Activated CD8-positive, alpha-beta memory T cell treated with anti-CD3 and anti-CD28 coated beads, Interleukin-2, amount 50 U/mL, for 24 hours (primary cell): ENCODE measurements around the gene OSCP1.
A peak's percentile ranks its signal among the peaks of the same experiment; 100 is the strongest.
"Not testable (repeated sequence)": the region's sequence is repeated elsewhere in the genome, so short reads cannot be mapped to it uniquely, and the experiment has no call there.

Source experiments
- DNase-seq: peaks from one replicate; pipeline ENCODE4 v3.0.0-alpha.2; 2020; ENCODE audit errors: extremely low read depth

Gene OSCP1, protein sequence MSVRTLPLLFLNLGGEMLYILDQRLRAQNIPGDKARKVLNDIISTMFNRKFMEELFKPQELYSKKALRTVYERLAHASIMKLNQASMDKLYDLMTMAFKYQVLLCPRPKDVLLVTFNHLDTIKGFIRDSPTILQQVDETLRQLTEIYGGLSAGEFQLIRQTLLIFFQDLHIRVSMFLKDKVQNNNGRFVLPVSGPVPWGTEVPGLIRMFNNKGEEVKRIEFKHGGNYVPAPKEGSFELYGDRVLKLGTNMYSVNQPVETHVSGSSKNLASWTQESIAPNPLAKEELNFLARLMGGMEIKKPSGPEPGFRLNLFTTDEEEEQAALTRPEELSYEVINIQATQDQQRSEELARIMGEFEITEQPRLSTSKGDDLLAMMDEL

DNA sequence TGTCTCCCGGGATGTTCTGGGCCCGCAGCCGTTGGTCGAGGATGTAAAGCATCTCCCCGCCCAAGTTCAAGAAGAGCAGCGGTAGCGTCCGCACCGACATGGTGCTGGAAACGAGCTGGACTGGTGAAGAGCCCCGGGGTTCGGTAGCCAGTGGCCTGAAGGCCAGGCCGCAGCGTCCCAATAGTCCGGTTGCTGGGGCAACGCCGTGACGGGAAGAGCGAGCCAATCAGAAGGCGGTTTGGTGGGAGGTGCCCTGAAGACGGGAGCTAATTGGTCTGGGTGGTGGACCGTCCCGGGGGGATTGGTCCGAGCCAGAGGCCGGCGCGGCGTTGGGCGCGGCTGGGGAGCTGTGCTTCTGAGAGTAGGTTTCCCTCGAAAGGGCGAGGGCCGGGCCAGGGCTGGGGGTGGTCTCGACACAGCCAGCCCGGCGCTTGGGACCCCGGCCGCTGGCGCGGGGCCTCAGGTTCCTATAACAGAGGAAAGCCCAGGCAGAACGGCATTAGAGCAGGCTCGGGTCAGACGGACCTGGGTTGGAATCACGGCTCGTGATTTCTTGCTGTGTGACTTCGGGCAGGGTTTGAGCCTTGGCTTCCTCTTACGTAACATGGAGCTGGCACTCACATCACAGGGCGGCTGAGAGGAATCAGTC, at the start of gene OSCP1:
Gene OSCP1 (minus strand): TSS at position 182 of the 649 bp plus-strand sequence. CDS start 82 bp downstream, at position 100.
- peak; percentile 58 for DNase-seq

DNA sequence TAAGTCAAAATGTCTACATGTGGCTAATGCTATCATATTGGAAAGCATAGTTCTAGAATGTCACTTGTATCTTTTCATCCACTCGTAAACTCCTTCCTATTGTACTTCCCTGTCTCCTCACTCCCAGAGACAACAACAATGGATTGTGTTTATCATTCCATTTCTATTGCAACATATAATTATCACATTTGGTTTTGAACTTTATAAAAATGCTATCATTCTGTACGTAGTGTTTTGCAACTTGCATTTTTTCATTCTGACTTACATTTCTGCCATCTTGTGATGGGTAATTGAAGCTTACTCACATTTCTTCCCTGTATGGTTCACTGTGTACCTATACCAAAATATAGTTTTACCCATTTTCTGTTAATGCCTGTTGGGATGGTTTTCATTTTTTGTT, 47.0 kb upstream of the OSCP1 start:
- DNase-seq, result no peak

DNA sequence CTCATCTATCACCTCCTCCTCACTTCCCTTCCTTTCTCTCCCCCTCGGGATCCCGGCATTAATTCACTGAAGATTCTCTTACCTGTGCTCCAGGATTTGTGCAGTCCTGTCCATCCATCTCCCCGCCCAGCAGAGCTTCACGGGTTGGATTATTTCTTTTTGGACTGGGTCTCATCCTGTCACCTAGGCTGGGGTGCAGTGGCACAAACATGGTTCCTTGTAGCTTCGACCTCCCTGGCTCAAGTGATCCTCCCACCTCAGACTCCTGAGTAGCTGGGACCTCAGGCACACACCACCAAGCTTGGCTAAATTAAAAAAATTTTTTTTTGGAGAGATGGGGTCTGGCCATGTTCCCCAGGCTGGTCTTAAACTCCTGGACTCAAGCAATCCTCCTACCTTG, 44.7 kb upstream of the OSCP1 start:
- DNase-seq, result no peak

DNA sequence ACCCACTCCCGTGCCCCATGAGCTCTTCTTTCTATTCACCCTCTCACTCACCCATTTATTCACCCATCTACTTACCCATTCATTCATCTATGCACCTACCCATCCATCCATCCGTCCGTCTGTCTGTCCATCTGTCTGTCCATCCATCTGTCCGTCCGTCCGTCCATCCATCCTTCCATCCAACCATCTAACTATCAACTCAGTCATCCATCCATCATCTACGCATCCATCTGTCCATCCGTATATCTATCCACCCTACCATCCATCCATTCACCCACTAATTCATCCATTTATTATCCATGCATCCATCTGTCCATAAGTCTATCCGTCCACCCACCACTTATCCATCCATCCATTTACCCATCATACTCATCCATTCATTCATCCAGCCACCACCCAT, 43.3 kb upstream of the OSCP1 start:
- DNase-seq, result no peak

DNA sequence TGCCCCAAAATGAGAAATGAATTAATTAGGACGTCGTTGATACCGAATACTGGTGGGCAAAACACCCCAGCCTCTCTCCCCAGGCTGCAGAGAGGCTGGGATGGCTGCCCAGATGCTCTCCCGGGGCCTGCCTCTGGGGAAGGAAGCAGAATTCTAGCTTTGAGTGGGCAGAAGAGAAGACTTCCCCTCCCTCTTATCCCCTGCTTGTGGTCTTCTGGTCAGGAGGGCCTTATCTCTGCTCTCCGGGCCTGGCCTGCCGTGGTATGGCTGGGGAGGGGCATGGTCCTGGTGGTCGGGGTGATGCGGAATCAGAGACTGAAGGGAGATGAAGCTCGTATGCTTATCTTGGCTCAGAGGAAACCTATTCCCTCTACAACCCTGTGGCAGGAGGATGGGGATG, 42.2 kb upstream of the OSCP1 start:
- no peak for DNase-seq

DNA sequence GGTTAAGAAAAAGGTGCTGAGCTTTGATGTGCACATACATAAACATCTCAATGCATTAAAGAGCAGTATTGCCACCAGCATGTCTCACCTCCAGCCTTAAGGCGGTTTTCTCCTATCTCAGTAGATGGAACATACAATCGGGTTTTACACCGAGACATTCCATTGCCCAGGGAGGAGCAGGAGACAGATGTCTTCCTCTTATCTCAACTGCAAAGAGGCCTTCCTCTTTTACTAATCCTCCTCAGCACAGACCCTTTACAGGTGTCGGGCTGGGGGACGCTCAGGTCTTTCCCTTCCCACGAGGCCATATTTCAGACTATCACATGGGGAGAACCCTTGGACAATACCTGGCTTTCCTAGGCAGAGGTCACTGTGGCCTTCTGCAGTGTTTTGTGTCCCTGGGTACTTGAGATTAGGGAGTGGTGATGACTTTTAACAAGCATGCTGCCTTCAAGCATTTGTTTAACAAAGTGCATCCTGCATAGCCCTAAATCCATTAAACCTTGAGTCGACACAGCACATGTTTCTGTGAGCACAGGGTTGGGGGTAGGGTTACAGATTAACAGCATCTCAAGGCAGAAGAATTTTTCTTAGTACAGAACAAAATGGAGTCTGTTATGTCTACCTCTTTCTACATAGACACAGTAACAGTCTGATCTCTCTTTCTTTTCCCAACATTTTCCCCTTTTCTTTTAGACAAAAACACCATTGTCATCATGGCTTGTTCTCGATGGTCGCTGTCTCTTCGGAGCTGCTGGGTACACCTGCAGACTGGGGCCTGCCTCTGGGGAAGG, 39.2 kb upstream of the OSCP1 start:
- not testable (repeated sequence) for DNase-seq

DNA sequence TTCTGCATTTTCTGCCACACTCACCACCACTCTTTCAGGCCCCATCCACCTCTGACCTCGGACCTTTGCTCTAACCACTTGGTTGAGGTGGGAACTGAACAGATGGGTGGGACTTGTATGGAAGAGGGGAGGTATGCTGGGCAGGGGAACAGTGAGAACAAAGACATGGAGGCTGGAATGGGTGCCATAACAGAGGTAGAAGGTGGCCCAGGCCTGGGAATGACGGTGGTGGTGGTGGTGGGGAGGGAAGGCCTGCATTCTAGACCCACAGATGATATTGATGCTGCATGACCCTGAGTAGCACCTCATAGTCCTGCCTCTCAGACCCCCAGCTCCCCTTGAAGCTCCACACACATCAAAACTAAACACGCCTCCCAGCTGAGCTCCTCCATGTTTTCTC, 37.7 kb upstream of the OSCP1 start:
- DNase-seq, result no peak

DNA sequence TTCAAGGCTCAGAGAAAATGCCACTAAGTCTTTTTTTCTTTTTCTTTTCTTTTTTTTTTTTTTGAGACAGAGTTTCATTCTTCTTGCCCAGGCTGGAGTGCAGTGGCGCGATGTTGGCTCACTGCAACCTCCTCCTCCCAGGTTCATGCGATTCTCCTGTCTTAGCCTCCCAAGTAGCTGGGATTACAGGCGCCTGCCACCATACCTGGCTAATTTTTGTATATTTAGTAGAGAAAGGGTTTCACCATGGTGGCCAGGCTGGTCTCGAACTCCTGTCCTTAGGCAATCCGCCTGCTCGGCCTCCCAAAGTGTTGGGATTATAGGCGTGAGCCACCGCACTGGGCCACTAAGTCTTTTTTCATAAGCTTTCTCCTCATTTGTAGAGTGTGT, 37.1 kb upstream of the OSCP1 start:
- not testable (repeated sequence) for DNase-seq

DNA sequence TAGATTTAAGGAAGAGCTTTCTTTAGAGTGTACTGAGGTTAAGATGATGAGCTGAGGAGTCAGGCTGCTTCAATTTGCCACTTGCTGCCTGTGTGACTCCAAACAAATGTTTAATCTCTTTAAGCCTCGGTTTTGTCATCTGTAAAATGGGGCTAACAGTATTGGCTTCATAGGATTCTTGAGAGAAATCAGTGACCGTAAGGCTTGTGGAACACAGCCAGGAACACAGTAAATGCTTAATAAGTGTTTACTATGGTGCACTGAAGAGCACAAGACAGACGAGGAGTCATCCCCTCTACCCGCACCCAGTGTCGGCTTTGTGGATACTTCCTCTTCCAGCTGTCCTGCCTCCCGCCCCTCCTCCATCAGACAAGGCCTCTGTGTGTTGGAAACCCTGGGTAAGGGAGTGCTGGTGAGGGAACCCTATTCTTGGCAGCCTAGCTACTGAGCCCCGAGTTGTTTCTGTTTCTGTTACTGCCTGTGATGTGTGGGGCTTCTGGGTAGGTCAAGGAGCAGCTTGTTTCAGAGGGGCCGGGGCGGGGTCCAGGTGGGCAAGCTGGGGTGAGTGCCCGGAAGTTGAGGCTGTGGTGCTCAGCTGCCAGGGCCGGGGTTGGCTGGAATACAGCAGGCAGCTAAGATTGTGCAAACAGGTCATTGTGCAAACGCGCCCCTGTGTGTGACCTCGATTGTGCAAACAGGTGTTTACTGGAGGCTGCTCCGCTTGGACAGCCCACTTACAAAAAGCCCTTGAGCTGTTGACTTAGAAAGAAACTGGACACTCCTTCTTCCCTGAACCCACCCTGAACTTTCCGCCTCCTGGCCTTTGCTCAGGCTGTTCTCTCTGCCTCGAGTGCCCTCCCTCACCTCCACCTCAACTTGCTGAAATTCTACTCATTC, 36.4 kb upstream of the OSCP1 start:
- DNase-seq, result no peak

DNA sequence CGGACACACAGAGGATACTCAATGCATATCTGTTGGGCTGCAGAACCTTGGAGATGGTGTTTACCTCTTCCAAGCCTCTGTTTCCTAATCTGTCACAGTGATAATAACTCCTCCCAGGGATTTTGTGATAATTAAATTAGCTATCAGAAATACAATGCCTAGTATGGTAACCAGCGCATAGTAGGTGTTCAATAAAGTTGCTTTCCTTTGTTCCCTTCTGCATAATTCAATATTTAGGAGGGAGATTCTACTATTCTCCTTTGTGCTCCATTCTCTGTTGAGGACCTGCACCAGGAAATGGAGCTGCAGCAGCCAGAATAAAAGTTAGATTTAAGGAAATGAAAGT, 35.8 kb upstream of the OSCP1 start:
- DNase-seq, result no peak

DNA sequence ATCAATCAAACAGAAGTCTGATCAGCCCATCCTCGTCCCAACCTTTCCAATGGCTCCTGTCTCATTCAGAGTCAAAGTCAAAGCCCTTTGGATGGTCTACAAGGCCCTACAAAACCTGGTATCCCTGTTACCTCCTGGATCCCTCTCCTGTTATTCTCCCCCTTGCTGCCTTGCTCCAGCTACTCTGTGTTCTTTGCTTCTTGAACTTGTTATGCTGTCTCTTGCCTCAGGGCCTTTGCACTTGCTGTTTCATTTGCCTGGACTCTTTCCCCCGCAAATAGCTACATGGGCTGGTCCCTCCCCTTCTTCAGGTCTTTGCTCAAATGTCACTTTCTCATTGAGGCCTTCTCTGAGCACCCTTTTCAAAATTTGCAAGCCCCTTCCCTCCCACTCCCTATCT, 33.8 kb upstream of the OSCP1 start:
- DNase-seq, result no peak

DNA sequence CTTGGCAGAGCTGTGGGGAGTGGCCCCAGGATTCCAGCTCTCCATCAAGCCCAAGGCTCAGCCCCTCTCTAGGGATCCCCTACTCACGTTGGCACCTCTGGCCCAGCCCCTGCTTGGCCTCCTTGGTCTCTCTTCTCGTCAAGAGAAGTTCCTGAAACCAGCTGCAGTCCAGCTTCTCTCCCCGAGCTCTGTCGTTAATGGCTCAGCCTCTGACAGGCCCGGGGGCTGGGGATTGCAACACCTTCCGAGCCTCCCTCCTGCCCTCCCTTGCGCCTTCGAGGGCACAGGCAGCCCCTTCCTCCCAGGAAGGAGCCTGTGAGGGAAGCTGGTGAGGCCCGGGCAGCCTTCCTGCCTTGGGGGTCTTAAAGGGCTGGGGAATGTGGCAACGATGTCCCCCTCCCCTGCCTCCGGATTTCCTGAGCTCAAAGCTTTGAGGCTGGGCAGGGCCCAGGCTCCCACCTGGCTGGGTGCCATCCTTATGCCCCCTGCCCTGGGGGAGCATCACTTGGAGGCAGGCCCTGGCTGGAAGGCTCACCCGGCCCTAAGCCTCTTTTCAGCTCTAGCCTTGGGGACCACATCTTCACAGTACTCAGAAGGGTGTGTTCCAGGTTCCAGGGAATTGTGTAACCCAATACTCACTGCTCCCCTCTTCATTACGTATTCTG, 32.6 kb upstream of the OSCP1 start, which contains the start of gene CSF3R:
Gene CSF3R (minus strand): TSS at position 190 of the 665 bp plus-strand sequence. CDS start 3,417 bp downstream, outside the sequence.
- no peak for DNase-seq

DNA sequence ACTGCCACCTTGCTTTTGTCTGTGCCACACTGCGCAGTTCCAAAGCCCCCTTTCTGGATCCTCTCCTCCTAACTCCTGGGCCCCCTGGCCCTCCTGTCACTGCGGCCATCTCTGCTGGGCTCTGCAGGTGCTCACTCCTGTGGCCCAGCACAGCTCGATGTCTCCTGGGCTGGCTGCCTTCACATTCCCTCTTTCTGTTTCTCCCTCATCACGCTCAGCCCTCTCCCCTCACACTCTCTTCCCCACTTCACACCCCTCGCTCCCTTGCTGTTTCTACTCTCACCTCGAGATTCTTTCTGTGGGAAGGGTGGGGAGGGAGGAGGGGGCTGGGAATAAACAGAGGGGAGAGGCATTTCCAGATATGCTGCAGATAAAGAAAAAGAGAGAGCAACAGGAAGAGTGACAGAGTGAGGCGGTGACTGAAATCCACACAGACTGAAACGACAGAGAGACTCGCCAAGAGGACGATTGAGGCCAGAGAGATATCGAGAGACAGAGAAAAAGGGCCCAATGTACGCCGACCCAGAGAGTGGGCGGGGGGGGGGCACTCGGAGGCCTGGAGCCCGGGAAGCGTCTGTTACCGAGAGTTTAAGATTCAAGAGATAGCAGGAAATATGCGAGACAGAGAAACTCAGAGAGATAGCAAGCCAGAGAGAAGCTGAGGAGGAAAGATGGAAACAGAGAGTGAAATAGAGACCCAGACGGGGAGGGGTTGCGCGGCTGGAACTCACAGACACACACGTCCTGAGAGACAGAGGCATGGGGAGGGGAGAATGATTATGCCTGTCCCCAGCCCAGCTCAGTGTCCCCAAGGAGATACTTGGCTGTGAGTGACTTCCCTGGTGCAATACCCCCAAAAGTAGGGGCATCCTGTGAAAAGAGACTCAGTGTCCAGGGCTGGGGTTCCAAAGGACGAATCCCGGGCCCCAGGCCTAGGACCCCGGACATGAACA, 31.8 kb upstream of the OSCP1 start:
- no peak for DNase-seq

DNA sequence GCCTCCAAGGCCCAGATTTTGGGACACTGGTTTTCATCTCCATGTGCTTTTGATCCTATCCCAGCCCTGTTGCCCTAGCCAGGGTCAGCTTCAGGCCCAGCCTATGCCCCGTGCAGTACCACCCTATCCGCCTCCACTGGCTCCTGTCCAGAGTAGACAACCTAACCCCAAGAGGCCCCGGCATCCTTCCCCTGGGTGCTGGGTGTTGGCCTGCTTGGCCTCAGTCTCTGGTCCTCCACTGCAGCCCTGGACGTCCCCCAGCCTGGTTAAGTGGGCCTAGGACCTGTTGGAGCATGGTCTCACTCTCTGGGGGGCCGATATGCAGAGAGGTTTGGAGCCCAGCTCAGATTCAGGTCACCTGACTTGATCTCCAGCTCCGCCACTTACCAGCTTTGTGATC, 30.8 kb upstream of the OSCP1 start:
- DNase-seq, result no peak

DNA sequence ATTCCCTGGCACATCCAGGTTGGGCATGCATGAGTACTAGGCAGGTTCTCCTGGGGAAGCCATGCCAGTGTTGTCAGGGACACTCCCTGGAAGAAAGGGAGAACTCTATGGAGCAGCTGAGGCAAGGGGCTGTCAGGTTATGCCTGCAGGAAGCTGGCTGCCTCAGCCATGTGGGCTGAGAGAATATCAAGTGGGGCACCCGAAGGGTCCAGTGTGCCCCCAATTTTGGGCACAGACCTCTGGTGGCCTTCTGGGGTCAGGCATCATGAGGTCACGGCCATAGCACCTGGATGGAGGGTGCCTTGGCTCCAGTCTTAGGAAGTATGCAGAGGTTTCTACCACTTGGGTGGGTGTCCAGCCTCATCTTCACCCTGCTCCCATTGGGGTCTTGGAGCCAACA, 29.9 kb upstream of the OSCP1 start:
- no peak for DNase-seq

DNA sequence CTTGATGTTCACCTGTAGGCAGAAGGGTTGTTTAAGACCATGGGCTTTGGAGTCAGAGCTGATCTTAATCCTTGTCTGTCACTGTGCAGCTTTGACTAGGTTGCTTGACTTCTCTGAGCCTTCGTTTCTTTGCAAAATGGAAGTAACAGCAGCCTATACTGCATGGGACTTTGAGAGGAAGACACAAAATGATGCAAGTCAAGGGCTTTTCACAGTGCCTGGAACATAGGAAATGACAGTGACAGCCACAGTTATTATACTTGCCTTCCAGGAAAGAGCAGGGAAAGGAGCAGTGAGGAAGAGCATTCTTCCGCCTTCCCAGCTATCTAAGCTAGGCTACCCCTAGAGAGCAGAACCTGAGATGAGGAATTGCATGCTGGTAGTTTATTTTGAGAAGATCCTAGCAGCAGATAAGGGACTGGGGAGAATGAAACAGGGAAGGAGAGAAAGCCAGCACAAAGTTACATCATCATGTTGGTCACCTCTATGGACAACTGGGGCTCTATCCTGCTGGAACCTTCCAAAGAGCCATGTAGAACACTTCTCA, 29.3 kb upstream of the OSCP1 start:
- DNase-seq, result no peak

DNA sequence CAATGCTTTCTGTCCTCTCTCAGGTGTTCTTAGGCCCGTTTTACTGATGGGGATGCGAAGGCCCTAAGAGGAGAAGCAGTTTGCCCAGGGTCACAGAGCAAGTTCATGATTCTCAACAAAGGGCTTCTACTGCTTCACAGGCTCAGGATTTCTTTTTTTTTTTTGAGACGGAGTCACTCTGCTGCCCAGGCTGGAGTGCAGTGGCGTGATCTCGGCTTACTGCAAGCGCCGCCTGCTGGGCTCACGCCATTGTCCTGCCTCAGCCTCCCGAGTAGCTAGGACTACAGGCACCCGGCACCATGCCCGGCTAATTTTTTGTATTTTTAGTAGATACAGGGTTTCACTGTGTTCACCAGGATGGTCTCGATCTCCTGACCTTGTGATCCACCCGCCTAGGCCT, 27.4 kb upstream of the OSCP1 start:
- not testable (repeated sequence) for DNase-seq

DNA sequence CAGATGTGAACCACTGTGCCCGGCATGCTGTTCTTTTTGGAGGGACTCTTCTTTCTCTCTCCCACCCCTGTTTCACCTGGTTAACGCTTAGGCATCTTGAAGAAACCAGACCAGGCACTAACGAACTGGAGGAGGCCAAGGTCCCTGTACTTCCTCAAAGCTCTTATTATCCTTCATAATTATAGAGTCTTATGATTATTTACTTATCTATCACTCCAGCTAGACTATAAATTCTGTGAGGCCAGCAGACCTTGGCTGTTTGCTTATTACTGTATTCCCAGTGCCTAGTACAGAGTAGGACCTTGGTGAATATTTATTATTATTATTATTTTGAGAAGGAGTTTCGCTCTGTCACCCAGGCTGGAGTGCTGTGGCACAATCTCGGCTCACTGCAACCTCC, 26.7 kb upstream of the OSCP1 start:
- DNase-seq, result no peak

DNA sequence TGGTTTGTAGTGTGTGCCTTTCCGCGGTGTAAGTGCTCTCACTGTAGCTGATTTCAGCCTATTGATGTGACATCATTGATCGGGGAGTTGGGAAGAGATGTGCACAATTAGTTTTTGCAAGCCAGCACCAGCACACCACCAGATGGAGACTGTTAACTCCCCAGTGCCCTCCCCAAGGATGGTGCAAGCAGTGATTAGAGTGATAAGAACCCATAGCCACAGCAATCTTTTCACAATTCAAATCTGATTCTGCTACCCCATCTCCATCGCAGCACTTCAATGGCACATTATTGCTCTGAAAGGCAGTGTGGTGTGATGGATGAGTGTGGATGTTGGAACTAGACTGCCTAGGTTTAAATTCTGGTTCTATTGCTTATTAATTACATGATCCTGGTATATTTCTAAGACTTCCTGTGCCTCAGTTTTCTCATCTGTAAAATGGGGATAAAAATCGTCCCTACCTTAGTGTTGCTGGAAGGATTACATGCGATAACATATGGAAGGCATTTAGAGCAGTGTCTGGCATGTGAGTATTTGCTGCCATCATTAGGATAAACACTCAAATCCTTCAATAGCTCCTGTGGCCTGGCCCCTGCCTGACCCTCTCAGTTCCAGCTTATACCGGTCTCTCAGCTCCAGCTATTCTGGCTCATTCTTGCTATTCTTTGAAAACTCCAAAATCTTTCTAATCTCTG, 25.8 kb upstream of the OSCP1 start:
- no peak for DNase-seq
